SU-DHL-6 (cell line): ENCODE measurements around the gene PARVA.

Experiments used
- CTCF ChIP-seq: fragments of 200-600 bp; sonication (generic); IDR thresholded peaks from one replicate; pipeline ENCODE4 v1.5.1; 2017; ENCODE audit warnings: antibody characterized with exemption, mild to moderate bottlenecking, low read length, moderate library complexity; ENCODE audit not compliant: insufficient read depth, poor library complexity, severe bottlenecking
- EZH2phosphoT487 ChIP-seq: fragments of 200-600 bp; sonication (generic), shearing (Covaris generic); conservative IDR thresholded peaks from 2 replicates; pipeline ENCODE4 v1.6.1; 2018; ENCODE audit warnings: mild to moderate bottlenecking, antibody characterized with exemption, low read length, moderate library complexity, mixed read lengths

GRCh38 chr11:12330485-12331231, 46.7 kb upstream of the PARVA start:
- TF ChIP-seq CTCF (no peak), EZH2phosphoT487 (no peak)
